Mesodermal cell (in vitro differentiated cells): ENCODE results near the gene NT5DC4.

Experiments
- H3K27ac ChIP-seq: 2 replicates; pipeline ENCODE4 v1.7.0; 2013; ENCODE audit warnings: mild to moderate bottlenecking, low read depth, low read length, moderate library complexity; ENCODE audit not compliant: severe bottlenecking
- H3K36me3 ChIP-seq: 2 replicates; pipeline ENCODE4 v1.7.1; 2013; ENCODE audit warnings: mild to moderate bottlenecking, low read length, moderate library complexity; ENCODE audit not compliant: control insufficient read depth, insufficient read depth
- H3K4me1 ChIP-seq: one replicate; pipeline ENCODE4 v1.7.1; 2013; ENCODE audit warnings: mild to moderate bottlenecking, low read length; ENCODE audit not compliant: insufficient read depth, control insufficient read depth, poor library complexity, severe bottlenecking
- H3K4me3 ChIP-seq: 2 replicates; pipeline ENCODE4 v1.7.0; 2013; ENCODE audit warnings: low read length, control low read depth, mild to moderate bottlenecking; ENCODE audit not compliant: insufficient read depth, poor library complexity, severe bottlenecking; ENCODE audit errors: extremely low read depth
- H3K9me3 ChIP-seq: 2 replicates; pipeline ENCODE4 v1.7.1; 2013; ENCODE audit warnings: mild to moderate bottlenecking, low read length, moderate library complexity; ENCODE audit not compliant: control insufficient read depth
- WGBS, 2 experiments: methylation state at CpG; one replicate each; pipeline ENCODE4 v1.1.5; 2013; ENCODE audit warnings: missing lambda C conversion rate in 2 of 2; ENCODE audit not compliant: insufficient coverage in 2 of 2; 5-methylcytosine and 5-hydroxymethylcytosine counted together

Gene NT5DC4

DNA sequence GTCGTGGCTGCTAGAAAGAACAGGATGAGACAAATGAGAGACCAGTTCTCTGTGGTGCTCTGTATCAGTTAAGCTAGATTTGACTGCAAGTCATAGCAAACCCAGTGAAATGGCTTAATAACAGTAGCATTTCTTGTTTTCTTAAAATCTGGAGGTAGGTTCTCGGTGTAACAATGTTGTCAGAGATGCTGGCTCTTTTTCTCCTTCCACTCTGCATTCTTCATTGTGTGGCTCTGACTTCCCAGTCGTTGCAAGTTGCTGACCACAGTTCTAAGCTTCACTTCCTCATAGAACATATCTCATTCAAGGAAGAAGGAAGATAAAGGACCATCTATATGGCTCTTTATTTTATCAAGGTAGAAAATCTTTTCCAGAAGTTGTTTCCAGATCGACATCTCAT is 51.5 kb downstream of the NT5DC4 start:
- WGBS, 2 experiments = 77 to 91% methylated on average over 1 to 2 of the region's 4 CpGs
- no peaks in the 10 kb centered on the region for H3K36me3 ChIP-seq
- no peaks in the 10 kb centered on the region for H3K9me3 ChIP-seq
- no peak overlapping the region for H3K27ac ChIP-seq
- no peaks in the 10 kb centered on the region for H3K4me1 ChIP-seq
- H3K4me3 ChIP-seq = no peak overlapping the region

DNA sequence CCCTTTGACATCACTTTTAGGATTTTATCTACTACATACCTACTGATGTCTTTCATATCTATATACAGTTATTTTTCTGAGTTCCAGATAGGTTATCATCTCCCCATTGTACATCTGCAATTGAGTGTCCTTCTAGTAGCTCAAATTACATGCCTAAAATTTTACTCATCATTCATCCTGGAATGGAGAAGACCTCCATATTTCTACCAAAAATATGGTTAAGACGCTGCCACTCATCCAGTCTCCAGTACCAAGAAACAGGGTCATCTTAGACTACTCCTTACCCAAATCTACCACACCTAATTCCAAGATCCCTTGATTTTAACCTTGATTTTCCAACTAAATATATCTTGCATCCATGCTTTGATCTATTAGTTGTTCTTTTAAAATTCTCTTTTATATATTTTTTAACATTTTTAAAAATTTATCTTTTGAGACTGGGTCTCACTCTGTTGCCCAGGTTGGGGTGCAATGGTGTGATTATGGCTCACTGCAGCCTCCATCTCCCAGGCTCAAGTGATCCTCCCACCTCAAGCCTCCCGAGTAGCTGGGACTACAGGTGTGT is 52.2 kb downstream of the NT5DC4 start:
- 100% methylated on average over 1 of the region's 2 CpGs for WGBS, 2 experiments
- Histone ChIP-seq H3K4me3 (no peak overlapping the region), H3K36me3 (no peaks in the 10 kb centered on the region), H3K27ac (no peak overlapping the region), H3K4me1 (no peaks in the 10 kb centered on the region), H3K9me3 (no peaks in the 10 kb centered on the region)

DNA sequence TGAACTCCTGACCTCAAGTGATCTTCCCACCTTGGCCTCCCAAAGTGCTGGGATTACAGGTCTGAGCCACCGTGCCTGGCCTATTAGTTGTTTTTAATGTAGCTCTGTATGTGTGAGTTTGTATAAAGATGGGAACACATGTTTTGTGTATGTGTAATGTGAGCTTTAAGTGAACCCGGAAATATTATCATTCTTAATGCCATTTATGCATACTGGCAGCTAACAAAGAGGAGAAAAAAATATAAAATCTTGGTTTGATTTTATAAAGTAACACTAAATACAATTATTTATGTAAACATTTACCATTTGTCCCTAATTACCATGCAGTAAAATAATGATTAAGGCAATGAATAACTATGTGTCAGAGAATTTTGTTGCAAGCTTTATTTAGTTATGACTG is 52.7 kb downstream of the NT5DC4 start:
- Histone ChIP-seq H3K4me3 (no peak overlapping the region), H3K9me3 (no peaks in the 10 kb centered on the region), H3K4me1 (no peaks in the 10 kb centered on the region), H3K27ac (no peak overlapping the region), H3K36me3 (no peaks in the 10 kb centered on the region)
- WGBS, 2 experiments = no CpG with 5 or more reads among the region's 2 CpGs

DNA sequence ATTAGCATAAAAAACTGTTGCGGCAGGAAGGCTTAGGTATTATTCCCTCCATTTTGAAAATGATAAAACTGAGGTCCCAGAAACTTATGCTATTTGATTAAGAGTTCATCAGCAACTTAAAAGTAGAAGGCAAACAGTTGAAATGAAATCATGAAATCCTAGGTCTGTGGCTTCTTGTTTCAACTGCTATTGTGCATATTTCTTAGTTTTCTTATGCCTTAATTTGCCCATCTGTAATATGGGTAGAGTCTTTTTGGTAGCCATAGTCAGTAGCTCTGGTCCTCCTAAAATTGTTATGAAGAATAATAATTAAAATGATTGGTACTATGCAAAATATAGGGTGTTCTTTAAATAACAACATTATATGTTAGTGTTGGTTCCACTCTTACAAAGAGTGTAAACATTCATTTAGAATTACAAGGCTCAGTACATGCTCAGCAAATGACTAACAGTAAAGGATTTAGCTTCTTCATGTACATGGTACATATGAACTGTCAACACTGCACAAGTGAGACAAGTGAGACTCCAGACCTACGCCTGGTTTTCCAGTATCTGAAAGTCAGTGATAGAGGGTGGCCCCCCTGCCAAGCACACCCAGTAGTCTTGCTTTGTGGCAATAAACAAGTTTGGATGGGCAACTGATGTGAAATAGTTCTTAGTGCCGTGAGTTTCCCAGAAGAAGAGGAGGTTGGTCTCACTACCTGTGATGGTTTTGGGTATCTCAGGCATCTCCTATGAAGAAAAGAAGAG is 53.9 kb downstream of the NT5DC4 start:
- Histone ChIP-seq H3K36me3 (no peaks in the 10 kb centered on the region), H3K9me3 (no peaks in the 10 kb centered on the region), H3K27ac (no peak overlapping the region), H3K4me1 (no peaks in the 10 kb centered on the region), H3K4me3 (no peak overlapping the region)
- 100% methylated on average over 2 to 3 of the region's 3 CpGs for WGBS, 2 experiments

DNA sequence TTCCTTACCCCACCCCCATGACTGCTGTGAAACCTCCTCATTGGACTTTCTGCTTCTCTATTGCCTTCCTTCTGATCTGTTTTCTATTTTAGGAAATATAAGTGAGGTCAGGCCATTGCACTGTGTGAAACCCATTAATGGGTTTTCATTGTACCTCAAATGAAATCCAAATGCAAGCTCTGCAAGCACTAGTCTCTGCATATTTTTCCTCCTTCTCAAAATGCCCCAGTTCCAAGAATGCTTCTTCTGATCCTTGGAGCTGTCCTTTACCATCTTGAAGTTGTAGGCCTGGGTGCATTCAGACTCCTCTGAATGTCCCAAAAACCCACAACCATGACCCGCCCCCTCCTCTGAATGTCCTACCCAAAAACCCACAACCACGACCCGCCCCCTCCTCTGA is 55.3 kb downstream of the NT5DC4 start:
- H3K4me3 ChIP-seq = no peak overlapping the region
- no peaks in the 10 kb centered on the region for H3K4me1 ChIP-seq
- no peaks in the 10 kb centered on the region for H3K9me3 ChIP-seq
- no peaks in the 10 kb centered on the region for H3K36me3 ChIP-seq
- no CpG with 5 or more reads among the region's 3 CpGs for WGBS, 2 experiments
- no peak overlapping the region for H3K27ac ChIP-seq

DNA sequence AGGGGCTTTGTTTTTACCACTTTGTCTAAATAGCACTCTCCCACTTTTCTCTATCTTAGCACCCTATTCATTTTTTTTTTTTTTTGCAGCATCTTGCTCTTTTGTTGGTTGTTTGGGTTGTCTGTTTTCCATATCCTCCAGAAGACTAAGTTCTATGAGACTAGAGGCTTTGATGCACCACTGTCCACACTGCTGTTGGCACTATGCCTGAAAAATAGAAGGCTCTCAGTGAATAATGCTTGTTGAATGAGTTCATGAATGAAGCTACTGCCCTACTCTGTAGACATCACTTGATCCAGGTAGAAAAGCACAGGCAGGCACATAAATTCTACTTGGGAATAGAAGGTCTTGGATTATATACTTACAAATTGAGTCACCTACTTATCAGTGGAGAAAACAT is 56.2 kb downstream of the NT5DC4 start:
- H3K4me3 ChIP-seq = no peak overlapping the region
- no peaks in the 10 kb centered on the region for H3K9me3 ChIP-seq
- no peaks in the 10 kb centered on the region for H3K4me1 ChIP-seq
- no peaks in the 10 kb centered on the region for H3K36me3 ChIP-seq
- H3K27ac ChIP-seq = no peak overlapping the region

DNA sequence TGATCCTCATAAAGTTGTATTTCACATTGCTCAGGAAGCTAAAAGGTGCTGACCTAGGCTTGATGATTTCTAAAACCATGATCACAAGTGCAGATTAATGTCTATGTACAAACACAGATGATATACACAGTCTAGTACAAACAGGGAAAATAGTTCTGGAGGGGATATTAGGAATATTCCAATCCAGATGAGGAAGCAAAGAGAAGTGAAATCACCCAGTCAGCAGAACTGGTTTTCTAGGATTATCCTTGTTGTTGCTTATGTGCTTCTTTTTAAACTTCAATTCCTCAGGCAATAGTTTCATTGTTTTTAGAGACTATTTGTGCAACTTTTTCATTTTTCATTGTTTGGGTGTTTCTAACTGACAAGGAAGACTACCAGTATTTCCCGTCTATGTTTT is 58.8 kb downstream of the NT5DC4 start:
- Histone ChIP-seq H3K9me3 (no peaks in the 10 kb centered on the region), H3K4me3 (no peak overlapping the region), H3K4me1 (no peaks in the 10 kb centered on the region), H3K27ac (no peak overlapping the region), H3K36me3 (no peaks in the 10 kb centered on the region)
- no CpG with 5 or more reads among the region's 1 CpG for WGBS, 2 experiments

DNA sequence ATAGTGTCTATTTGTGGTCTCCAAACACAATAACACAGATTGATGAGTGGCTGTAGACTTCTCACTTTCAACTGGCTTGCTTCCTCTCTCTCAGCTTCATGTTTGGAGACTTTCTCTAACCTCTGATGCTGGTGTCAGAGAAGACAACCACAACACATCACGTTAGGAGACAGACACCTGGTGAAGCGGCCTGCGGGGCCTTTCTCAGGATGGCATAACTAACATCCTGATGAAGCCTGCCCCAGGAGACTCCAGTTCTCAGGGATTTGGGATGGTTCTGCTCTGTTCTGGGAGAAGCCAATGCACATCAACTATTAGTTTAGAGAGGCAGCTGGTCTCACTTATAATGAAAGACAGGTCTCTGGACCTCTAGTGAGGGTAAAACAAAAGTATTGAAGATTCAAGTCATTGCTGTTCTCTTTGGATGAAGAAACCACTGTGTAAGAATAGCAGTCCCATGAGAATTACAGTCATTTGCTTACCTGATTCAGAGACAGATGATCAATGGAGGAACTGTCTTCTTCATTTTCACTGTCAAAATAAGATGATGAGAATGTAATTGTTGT is 61.5 kb downstream of the NT5DC4 start:
- no peak overlapping the region for H3K4me3 ChIP-seq
- no peaks in the 10 kb centered on the region for H3K4me1 ChIP-seq
- no peak overlapping the region for H3K27ac ChIP-seq
- no peaks in the 10 kb centered on the region for H3K9me3 ChIP-seq
- WGBS, 2 experiments = 60 to 93% methylated on average over 1 to 3 of the region's 3 CpGs
- H3K36me3 ChIP-seq = no peaks in the 10 kb centered on the region

DNA sequence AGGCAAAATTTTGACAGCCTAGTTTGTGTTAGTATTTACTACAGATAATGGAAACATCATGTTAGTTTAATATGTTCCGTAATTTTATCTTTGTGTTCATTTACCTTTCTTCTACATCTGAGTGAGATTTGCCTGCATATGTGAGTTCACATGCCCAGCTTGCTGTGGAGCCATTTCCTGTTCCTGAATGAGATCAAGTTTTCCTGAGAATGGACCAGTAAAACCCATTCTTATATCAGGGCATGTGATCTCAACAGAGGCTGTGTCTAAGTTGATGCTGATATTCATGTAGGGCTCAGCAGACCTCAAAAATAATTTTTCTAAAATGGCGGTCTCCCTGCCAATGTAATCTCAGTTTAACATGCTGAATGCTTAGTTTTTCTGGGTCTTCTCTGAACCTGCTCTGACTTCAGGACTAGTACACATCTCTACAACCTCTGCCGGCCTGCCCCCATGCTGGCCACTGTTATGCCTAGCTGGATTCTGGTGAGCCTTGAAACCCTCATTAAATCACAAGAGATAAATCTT is 62.4 kb downstream of the NT5DC4 start:
- 76 to 91% methylated on average over 2 of the region's 3 CpGs for WGBS, 2 experiments
- H3K4me3 ChIP-seq = no peak overlapping the region

DNA sequence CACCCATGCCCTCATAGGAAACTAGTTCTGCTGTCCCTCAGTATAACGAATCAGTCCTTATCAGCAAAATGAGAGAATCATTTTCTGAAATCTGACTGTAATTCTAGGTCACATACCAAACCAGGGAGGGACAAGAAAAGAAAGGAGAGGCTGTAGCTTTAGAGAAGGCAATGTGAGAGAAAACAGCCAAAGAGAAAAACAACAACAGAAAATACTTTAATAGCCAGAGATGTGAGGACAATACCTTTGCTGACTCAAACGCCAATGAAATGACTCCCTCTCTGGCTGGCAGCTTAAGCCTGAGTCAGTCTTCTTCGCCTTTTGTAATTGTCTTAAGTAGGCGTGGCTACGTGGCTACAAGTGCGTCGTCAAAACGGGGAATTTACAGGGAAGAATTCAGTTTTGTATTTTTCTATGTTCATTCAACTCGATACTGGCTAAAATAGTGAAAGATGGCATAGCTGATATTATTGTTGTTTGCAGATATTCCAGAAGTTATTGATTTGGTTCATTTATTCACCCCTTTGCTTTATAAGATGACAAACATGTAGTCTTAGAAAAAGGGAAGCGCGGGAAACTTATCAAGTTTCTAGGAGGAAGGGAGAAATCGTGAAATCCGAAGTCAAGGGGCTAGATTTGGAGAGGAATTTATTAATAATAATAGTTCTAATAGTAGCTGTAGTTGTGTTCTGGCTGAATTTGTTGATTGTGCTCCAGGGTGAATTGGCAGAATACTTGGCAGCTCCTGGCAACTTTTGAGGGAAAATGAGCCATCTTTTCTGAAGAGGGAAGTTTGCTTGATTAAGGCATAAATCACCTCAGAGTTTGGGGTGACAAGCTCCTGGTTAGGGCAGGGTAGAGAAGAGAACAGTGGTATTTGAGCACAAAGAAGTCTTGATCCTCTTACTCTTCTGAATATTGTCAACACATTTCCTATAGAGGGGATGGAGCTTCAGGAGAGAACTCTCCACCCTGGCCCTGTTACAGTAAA is 63.7 kb downstream of the NT5DC4 start, which contains the start of gene IL1A:
IL1A (minus strand) TSS at position 295 of the 991 bp plus-strand sequence. CDS start 723 bp downstream, outside the sequence.
- Histone ChIP-seq H3K4me3 (no peak within 1 kb of the TSS), H3K36me3 (no peaks in the 10 kb centered on the region), H3K27ac (no peak within 1 kb of the TSS), H3K4me1 (no peaks in the 10 kb centered on the region), H3K9me3 (no peaks in the 10 kb centered on the region)
- WGBS, 2 experiments = 12 to 16% methylated on average over 8 to 9 of the region's 13 CpGs

More for the DNA sequence above, 62.4 kb downstream of the NT5DC4 start:
- Histone ChIP-seq H3K27ac (no peak overlapping the region), H3K36me3 (no peaks in the 10 kb centered on the region), H3K4me1 (no peaks in the 10 kb centered on the region), H3K9me3 (no peaks in the 10 kb centered on the region)
